GM12892 (cell line): ENCODE results near the gene FBXO34.

Source experiments
- POLR2A ChIP-seq: IDR thresholded peaks from 2 replicates; pipeline ENCODE4 v1.6.1; 2011; ENCODE audit warnings: low read depth, low read length, control low read depth
- TAF1 ChIP-seq: IDR thresholded peaks from 2 replicates; pipeline ENCODE4 v1.6.1; 2011; ENCODE audit warnings: low read depth, mild to moderate bottlenecking, control low read depth, low read length, borderline replicate concordance

GRCh38 chr14:55328317-55328716, 57.1 kb downstream of the FBXO34 start:
- TF ChIP-seq TAF1: no peak
- TF ChIP-seq POLR2A: no peak
